Adrenal gland (tissue), 12 donors: Measurements from ENCODE around the gene CXCL9. TPM values are rescaled to one million over a fixed set of nuclear protein-coding genes. Genes with fewer than 3 reads are reported as not detected.
A peak's percentile ranks its signal among the peaks of the same experiment; 100 is the strongest.

Source experiments
- DNase-seq, 7 donors: peaks; one replicate each; pipeline ENCODE4 v3.0.0-alpha.2; 2019 to 2020
- H3K27ac ChIP-seq, 5 donors: fragments of 200-600 bp; sonication (generic) in 4 of 5; 1 replicate in 3 of 5; 2 replicates in 2 of 5; pipeline versions ENCODE4 v1.5.1 to v1.8.0; 2016 to 2020; ENCODE audit warnings: mild to moderate bottlenecking in 1 of 5
- H3K27me3 ChIP-seq: fragments of 200-600 bp; 2 replicates; pipeline ENCODE4 v1.8.0; 2021
- H3K36me3 ChIP-seq, 2 donors: fragments of 200-600 bp; replicated peaks in 1 of 2; 1 replicate in 1 of 2; 2 replicates in 1 of 2; pipeline versions ENCODE4 v1.5.1 to v1.8.0; 2018 to 2022
- H3K4me1 ChIP-seq, 2 donors: fragments of 200-600 bp; replicated peaks in 1 of 2; 1 replicate in 1 of 2; 2 replicates in 1 of 2; pipeline versions ENCODE4 v1.5.1 to v1.8.0; 2018 to 2021
- H3K4me3 ChIP-seq, 4 donors: fragments of 200-600 bp; sonication (generic) in 3 of 4; one replicate each; pipeline ENCODE4 v1.5.1; 2016 to 2018
- H3K9me3 ChIP-seq, 3 donors: fragments of 200-600 bp; sonication (generic) in 1 of 3; replicated peaks in 1 of 3; 1 replicate in 2 of 3; 2 replicates in 1 of 3; pipeline versions ENCODE4 v1.5.1 to v1.8.0; 2016 to 2021
- POLR2A ChIP-seq, 2 donors: fragments of 450-650 bp; IDR thresholded peaks; one replicate each; pipeline ENCODE4 v1.6.1; 2017; ENCODE audit warnings: antibody characterized with exemption in 2 of 2, mild to moderate bottlenecking in 2 of 2, moderate library complexity in 1 of 2
- WGBS, 4 donors: extraction: QIAGEN DNeasy Blood & Tissue Kit in 2 of 4; methylation state at CpG; one replicate each; pipeline versions ENCODE4 v1.1.5 to v1.1.7; 2013 to 2017; 5-methylcytosine and 5-hydroxymethylcytosine counted together
- intact Hi-C, 2 donors: fragments of 100-400 bp; cut with DNase I; formaldehyde crosslinking; loops; one replicate each; pipeline versions ENCODE4 v1.14.1 to v1.15.0; 2022 to 2023
- polyA plus RNA-seq, 3 donors: library from polyadenylated mRNA; stranded (reverse); fragments of 200-250 nt in 2 of 3; fragments of 350-450 nt in 1 of 3; fragmentation: Illumina TruSeq in 1 of 3; extraction: RNeasy Lipid Tissue Mini Kit (QIAGEN cat#74804) in 1 of 3; gene quantifications; one replicate each; pipeline ENCODE4 v1.2.3, GENCODE V29; 2013 to 2014
- total RNA-seq, 9 donors: library from RNA; depleted of rRNA in 4 of 9; stranded (reverse); fragments of >200 nt in 4 of 9; fragments of 120-200 nt in 1 of 9; fragmentation: NEBNext Ultra II Directional in 1 of 9; extraction: Animal tissue kit (Norgen Biotek cat#: 25700) in 1 of 9; gene quantifications; one replicate each; pipeline versions ENCODE4 v1.1.0 to v1.2.4, GENCODE V29; 2013 to 2023
- TF ChIP-seq, protein P1 (sequence below), 6 experiments: fragments of 450-650 bp in 4 of 6; fragments of 200-600 bp in 2 of 6; sonication (generic) in 1 of 6; IDR thresholded peaks; 1 replicate in 5 of 6; 2 replicates in 1 of 6; pipeline versions ENCODE4 v1.5.1 to v1.8.0; 2016 to 2021; ENCODE audit warnings: antibody characterized with exemption in 6 of 6, mild to moderate bottlenecking in 2 of 6, moderate library complexity in 1 of 6
- donor health status: healthy with polysubstance abuse.
- donor health status: Bipolar disorder and iron deficiency.
- donor health status: DM: yes; HTN: yes; CAD: no.
- donor health status: DM: no; HTN: no; CAD: no.
- donor health status: DM: no; HTN: no; CAD: no.
- donor health status: DM: yes; HTN: yes; CAD: no.

Gene CXCL9
- total and polyA plus RNA-seq, 12 donors: 0.11 to 6.4 (median 0.67) TPM; not detected in 1

DNA sequence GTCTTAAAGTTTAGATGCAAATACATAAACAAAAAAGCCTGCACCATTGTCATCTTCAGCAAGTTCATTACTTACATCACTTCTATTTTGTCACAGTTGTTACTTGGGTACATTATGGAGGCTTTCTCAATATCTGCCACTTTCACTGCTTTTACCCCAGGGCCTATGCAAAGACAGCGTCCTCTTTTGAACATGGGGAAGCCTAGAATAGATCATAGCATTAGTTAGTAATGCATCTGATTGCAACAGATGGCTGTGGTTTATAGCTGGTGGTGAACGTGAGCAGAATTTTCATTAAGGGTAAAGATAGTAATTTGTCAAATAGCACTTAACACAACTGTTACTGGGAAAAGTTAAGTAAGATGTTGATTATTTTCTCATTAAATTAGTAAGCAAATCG, 27.8 kb upstream of the CXCL9 start:
- intact Hi-C loops: no loop called here
- H3K27ac ChIP-seq: no peak overlapping the region
- no peak for DNase-seq
- 54 to 64% (median 59%) methylated on average over 3 of the region's 3 CpGs for WGBS, 4 donors
- no peaks in the 10 kb centered on the region for H3K4me1 ChIP-seq
- no peak overlapping the region for H3K4me3 ChIP-seq
- H3K9me3 ChIP-seq: no peaks in the 10 kb centered on the region
- no peaks in the 10 kb centered on the region for H3K27me3 ChIP-seq
- H3K36me3 ChIP-seq: no peaks in the 10 kb centered on the region
- no peak for TF ChIP-seq POLR2A (IDR thresholded peaks at IDR 0.05)
- TF ChIP-seq, protein P1, sequence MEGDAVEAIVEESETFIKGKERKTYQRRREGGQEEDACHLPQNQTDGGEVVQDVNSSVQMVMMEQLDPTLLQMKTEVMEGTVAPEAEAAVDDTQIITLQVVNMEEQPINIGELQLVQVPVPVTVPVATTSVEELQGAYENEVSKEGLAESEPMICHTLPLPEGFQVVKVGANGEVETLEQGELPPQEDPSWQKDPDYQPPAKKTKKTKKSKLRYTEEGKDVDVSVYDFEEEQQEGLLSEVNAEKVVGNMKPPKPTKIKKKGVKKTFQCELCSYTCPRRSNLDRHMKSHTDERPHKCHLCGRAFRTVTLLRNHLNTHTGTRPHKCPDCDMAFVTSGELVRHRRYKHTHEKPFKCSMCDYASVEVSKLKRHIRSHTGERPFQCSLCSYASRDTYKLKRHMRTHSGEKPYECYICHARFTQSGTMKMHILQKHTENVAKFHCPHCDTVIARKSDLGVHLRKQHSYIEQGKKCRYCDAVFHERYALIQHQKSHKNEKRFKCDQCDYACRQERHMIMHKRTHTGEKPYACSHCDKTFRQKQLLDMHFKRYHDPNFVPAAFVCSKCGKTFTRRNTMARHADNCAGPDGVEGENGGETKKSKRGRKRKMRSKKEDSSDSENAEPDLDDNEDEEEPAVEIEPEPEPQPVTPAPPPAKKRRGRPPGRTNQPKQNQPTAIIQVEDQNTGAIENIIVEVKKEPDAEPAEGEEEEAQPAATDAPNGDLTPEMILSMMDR (IDR thresholded peaks at IDR 0.05): no peak

DNA sequence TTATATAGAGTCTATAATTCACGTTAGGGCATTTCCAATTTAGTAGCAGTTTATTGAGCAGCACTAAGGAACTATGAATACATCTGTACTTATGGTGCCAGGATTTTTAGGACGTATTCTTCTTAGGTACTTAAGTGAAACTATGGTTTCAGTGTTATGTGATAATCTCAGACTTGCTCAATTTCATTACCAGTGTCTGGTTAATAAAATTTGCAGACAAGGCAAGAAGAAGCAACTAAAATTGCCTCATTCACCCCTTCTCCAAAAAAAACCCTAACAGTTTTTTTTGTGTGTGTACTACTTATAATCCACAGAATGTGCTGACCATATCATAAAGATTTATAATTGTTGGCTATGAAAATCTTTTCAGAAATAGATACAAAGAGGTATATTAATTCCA, 22.0 kb upstream of the CXCL9 start:
- no peaks in the 10 kb centered on the region for H3K27me3 ChIP-seq
- H3K9me3 ChIP-seq: no peaks in the 10 kb centered on the region
- no peak for TF ChIP-seq POLR2A (IDR thresholded peaks at IDR 0.05)
- TF ChIP-seq, protein P1 (IDR thresholded peaks at IDR 0.05): no peak
- intact Hi-C loops: no loop called here
- H3K4me1 ChIP-seq: peaks cover 0 to 6% of the 10 kb centered on the region in 2 donors
- no peaks in the 10 kb centered on the region for H3K36me3 ChIP-seq
- no peak for DNase-seq
- no peak overlapping the region for H3K27ac ChIP-seq
- peak overlapping the region in 1 of 4 donors; percentile 45 for H3K4me3 ChIP-seq
- 53 to 72% (median 63%) methylated on average over 2 of the region's 2 CpGs for WGBS, 4 donors

- DNase-seq: peak in 1 of 7 donors; percentile 11
- intact Hi-C loops: no loop called here
- H3K4me1 ChIP-seq: peaks cover 0 to 6% of the 10 kb centered on the region in 2 donors
- TF ChIP-seq, protein P1 (IDR thresholded peaks at IDR 0.05): no peak
- no peak for TF ChIP-seq POLR2A (IDR thresholded peaks at IDR 0.05)
- H3K27me3 ChIP-seq: no peaks in the 10 kb centered on the region
- H3K9me3 ChIP-seq: no peaks in the 10 kb centered on the region
- 1 to 7% (median 6%) methylated on average over 6 of the region's 6 CpGs for WGBS, 4 donors
- H3K4me3 ChIP-seq: peak overlapping the region in 2 of 4 donors; percentile 1 to 45
- no peaks in the 10 kb centered on the region for H3K36me3 ChIP-seq
- peak overlapping the region in 3 of 5 donors; percentile 7 to 57 (median 7) for H3K27ac ChIP-seq
These were observed 21.0 kb upstream of the CXCL9 start for GRCh38 chr4:76028350-76028765.

- no peaks in the 10 kb centered on the region for H3K27me3 ChIP-seq
- H3K27ac ChIP-seq: no peak overlapping the region
- no peaks in the 10 kb centered on the region for H3K36me3 ChIP-seq
- TF ChIP-seq, protein P1 (IDR thresholded peaks at IDR 0.05): no peak
- no peak for TF ChIP-seq POLR2A (IDR thresholded peaks at IDR 0.05)
- DNase-seq: no peak
- no peak overlapping the region for H3K4me3 ChIP-seq
- H3K9me3 ChIP-seq: no peaks in the 10 kb centered on the region
- WGBS, 4 donors: 50 to 62% (median 60%) methylated on average over 4 of the region's 4 CpGs
- peaks cover 0 to 6% of the 10 kb centered on the region in 2 donors for H3K4me1 ChIP-seq
- intact Hi-C loops: no loop called here
These were observed 16.8 kb upstream of the CXCL9 start for GRCh38 chr4:76024065-76024464.
